ENCODE data around the gene ZNF784. TPM values are rescaled to one million over a fixed set of nuclear protein-coding genes. Genes with fewer than 3 reads are reported as not detected.

Gene ZNF784
- total and polyA plus RNA-seq, 2 of the 8 experiments (the other 6 are each of a cell fraction or from before 2014, with no cell fraction given): 6.5 to 8.0 TPM

DNA sequence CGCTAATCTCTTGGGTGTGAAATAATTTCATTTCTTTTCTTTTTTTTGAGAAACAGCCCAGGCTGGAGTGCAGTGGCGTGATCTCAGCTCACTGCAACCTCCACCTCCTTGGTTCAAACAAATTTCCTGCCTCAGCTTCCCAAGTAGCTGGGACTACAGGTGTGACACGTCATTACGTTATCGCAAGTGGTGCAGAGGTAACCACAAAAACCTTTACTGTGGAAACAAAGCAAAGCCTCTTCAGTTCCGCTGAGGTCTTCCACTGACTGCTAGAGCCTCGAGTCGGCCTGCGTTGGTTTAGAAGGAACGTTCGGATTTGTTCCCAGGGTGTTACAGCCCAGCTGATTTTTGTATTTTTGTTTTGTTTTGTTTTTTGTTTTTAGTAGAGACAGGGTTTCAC lies 2.0 kb upstream of the ZNF784 start (continued):
- TF ChIP-seq, protein P1, sequence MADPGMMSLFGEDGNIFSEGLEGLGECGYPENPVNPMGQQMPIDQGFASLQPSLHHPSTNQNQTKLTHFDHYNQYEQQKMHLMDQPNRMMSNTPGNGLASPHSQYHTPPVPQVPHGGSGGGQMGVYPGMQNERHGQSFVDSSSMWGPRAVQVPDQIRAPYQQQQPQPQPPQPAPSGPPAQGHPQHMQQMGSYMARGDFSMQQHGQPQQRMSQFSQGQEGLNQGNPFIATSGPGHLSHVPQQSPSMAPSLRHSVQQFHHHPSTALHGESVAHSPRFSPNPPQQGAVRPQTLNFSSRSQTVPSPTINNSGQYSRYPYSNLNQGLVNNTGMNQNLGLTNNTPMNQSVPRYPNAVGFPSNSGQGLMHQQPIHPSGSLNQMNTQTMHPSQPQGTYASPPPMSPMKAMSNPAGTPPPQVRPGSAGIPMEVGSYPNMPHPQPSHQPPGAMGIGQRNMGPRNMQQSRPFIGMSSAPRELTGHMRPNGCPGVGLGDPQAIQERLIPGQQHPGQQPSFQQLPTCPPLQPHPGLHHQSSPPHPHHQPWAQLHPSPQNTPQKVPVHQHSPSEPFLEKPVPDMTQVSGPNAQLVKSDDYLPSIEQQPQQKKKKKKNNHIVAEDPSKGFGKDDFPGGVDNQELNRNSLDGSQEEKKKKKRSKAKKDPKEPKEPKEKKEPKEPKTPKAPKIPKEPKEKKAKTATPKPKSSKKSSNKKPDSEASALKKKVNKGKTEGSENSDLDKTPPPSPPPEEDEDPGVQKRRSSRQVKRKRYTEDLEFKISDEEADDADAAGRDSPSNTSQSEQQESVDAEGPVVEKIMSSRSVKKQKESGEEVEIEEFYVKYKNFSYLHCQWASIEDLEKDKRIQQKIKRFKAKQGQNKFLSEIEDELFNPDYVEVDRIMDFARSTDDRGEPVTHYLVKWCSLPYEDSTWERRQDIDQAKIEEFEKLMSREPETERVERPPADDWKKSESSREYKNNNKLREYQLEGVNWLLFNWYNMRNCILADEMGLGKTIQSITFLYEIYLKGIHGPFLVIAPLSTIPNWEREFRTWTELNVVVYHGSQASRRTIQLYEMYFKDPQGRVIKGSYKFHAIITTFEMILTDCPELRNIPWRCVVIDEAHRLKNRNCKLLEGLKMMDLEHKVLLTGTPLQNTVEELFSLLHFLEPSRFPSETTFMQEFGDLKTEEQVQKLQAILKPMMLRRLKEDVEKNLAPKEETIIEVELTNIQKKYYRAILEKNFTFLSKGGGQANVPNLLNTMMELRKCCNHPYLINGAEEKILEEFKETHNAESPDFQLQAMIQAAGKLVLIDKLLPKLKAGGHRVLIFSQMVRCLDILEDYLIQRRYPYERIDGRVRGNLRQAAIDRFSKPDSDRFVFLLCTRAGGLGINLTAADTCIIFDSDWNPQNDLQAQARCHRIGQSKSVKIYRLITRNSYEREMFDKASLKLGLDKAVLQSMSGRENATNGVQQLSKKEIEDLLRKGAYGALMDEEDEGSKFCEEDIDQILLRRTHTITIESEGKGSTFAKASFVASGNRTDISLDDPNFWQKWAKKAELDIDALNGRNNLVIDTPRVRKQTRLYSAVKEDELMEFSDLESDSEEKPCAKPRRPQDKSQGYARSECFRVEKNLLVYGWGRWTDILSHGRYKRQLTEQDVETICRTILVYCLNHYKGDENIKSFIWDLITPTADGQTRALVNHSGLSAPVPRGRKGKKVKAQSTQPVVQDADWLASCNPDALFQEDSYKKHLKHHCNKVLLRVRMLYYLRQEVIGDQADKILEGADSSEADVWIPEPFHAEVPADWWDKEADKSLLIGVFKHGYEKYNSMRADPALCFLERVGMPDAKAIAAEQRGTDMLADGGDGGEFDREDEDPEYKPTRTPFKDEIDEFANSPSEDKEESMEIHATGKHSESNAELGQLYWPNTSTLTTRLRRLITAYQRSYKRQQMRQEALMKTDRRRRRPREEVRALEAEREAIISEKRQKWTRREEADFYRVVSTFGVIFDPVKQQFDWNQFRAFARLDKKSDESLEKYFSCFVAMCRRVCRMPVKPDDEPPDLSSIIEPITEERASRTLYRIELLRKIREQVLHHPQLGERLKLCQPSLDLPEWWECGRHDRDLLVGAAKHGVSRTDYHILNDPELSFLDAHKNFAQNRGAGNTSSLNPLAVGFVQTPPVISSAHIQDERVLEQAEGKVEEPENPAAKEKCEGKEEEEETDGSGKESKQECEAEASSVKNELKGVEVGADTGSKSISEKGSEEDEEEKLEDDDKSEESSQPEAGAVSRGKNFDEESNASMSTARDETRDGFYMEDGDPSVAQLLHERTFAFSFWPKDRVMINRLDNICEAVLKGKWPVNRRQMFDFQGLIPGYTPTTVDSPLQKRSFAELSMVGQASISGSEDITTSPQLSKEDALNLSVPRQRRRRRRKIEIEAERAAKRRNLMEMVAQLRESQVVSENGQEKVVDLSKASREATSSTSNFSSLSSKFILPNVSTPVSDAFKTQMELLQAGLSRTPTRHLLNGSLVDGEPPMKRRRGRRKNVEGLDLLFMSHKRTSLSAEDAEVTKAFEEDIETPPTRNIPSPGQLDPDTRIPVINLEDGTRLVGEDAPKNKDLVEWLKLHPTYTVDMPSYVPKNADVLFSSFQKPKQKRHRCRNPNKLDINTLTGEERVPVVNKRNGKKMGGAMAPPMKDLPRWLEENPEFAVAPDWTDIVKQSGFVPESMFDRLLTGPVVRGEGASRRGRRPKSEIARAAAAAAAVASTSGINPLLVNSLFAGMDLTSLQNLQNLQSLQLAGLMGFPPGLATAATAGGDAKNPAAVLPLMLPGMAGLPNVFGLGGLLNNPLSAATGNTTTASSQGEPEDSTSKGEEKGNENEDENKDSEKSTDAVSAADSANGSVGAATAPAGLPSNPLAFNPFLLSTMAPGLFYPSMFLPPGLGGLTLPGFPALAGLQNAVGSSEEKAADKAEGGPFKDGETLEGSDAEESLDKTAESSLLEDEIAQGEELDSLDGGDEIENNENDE (IDR thresholded peaks at IDR 0.05; ENCODE audit: insufficient replicate concordance, low read length): no peak
- TF ChIP-seq PHF8 (conservative IDR thresholded peaks at IDR 0.05; ENCODE audit: low read depth, low read length): no peak
- no peak for TF ChIP-seq POLR2A (IDR thresholded peaks at IDR 0.05; ENCODE audit: control extremely low read depth in 1 of 2, low read depth in 2 of 2, low read length in 2 of 2)
- TF ChIP-seq, protein P2, sequence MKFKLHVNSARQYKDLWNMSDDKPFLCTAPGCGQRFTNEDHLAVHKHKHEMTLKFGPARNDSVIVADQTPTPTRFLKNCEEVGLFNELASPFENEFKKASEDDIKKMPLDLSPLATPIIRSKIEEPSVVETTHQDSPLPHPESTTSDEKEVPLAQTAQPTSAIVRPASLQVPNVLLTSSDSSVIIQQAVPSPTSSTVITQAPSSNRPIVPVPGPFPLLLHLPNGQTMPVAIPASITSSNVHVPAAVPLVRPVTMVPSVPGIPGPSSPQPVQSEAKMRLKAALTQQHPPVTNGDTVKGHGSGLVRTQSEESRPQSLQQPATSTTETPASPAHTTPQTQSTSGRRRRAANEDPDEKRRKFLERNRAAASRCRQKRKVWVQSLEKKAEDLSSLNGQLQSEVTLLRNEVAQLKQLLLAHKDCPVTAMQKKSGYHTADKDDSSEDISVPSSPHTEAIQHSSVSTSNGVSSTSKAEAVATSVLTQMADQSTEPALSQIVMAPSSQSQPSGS (IDR thresholded peaks at IDR 0.05; ENCODE audit: low read length): no peak
- no peak for TF ChIP-seq BRCA1 (IDR thresholded peaks at IDR 0.05; ENCODE audit: low read depth, low read length)
